Neural crest cell (in vitro differentiated cells): Measurements from ENCODE around the gene SETDB2. TPM values are rescaled to one million over a fixed set of nuclear protein-coding genes. Genes with fewer than 3 reads are reported as not detected.

Source experiments
- DNase-seq: peaks from one replicate; pipeline ENCODE4 v3.0.0; 2021; ENCODE audit warnings: low read depth, mixed read lengths, low spot score
- H3K27ac Mint-ChIP-seq: one replicate; pipeline ENCODE4 v1.8.0; 2021; ENCODE audit warnings: mild to moderate bottlenecking, mixed read lengths; ENCODE audit not compliant: unreplicated experiment
- H3K27me3 Mint-ChIP-seq: 2 replicates; pipeline ENCODE4 v1.8.0; 2021; ENCODE audit warnings: low read depth, mild to moderate bottlenecking, mixed read lengths
- H3K36me3 Mint-ChIP-seq: 2 replicates; pipeline ENCODE4 v1.8.0; 2021; ENCODE audit warnings: low read depth, mild to moderate bottlenecking, mixed read lengths
- H3K4me1 Mint-ChIP-seq: 2 replicates; pipeline ENCODE4 v1.8.0; 2021; ENCODE audit warnings: mixed read lengths
- H3K4me3 Mint-ChIP-seq: one replicate; pipeline ENCODE4 v1.8.0; 2021; ENCODE audit warnings: mild to moderate bottlenecking, mixed read lengths
- H3K9me3 Mint-ChIP-seq: 2 replicates; pipeline ENCODE4 v1.8.0; 2021; ENCODE audit warnings: mixed read lengths
- total RNA-seq: library from RNA; stranded (reverse); gene quantifications from 2 replicates; pipeline ENCODE4 v1.2.1, GENCODE V29; 2021
- TF ChIP-seq, protein P1 (sequence below): fragments of 200-600 bp; sonication (generic); conservative IDR thresholded peaks from 2 replicates; pipeline ENCODE4 v1.5.0; 2021; ENCODE audit warnings: antibody characterized with exemption, mild to moderate bottlenecking

Gene SETDB2
- total RNA-seq, 1 donor from 2014 or later, result 7.9 TPM

- Mint-ChIP-seq H3K9me3 (no peaks in the 10 kb centered on the region), H3K4me3 (no peak overlapping the region), H3K36me3 (no peaks in the 10 kb centered on the region), H3K4me1 (no peaks in the 10 kb centered on the region), H3K27me3 (no peaks in the 10 kb centered on the region), H3K27ac (no peak overlapping the region)
- TF ChIP-seq, protein P1, sequence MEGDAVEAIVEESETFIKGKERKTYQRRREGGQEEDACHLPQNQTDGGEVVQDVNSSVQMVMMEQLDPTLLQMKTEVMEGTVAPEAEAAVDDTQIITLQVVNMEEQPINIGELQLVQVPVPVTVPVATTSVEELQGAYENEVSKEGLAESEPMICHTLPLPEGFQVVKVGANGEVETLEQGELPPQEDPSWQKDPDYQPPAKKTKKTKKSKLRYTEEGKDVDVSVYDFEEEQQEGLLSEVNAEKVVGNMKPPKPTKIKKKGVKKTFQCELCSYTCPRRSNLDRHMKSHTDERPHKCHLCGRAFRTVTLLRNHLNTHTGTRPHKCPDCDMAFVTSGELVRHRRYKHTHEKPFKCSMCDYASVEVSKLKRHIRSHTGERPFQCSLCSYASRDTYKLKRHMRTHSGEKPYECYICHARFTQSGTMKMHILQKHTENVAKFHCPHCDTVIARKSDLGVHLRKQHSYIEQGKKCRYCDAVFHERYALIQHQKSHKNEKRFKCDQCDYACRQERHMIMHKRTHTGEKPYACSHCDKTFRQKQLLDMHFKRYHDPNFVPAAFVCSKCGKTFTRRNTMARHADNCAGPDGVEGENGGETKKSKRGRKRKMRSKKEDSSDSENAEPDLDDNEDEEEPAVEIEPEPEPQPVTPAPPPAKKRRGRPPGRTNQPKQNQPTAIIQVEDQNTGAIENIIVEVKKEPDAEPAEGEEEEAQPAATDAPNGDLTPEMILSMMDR, result no peak
- no peak for DNase-seq
Measured at GRCh38 chr13:49435992-49436391, 8.1 kb upstream of the SETDB2 start.

GRCh38 chr13:49436890-49437289 is 7.2 kb upstream of the SETDB2 start:
- H3K4me3 Mint-ChIP-seq, result no peak overlapping the region
- H3K27ac Mint-ChIP-seq, result no peak overlapping the region
- TF ChIP-seq, protein P1, result peak; percentile 58
- H3K4me1 Mint-ChIP-seq, result no peaks in the 10 kb centered on the region
- H3K36me3 Mint-ChIP-seq, result no peaks in the 10 kb centered on the region
- no peak for DNase-seq
- no peaks in the 10 kb centered on the region for H3K27me3 Mint-ChIP-seq
- no peaks in the 10 kb centered on the region for H3K9me3 Mint-ChIP-seq

DNA sequence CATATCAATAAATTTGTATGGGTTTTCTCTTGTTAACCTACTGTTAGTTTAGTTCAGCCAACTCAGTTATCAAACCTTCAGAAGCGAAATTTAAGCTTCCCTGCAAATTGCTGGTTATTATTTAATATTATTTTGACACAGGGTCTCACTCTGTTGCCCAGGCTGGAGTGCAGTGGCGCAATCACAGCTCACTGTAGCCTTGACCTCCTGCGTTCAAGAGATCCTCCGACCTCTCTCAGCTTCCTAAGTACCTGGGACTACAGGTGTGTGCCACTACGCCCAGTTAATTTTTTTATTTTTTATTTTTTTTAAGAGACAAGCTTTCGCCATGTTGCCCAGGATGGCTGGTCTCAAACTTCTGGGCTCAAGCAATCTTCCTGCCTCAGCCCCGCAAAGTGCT is 6.4 kb upstream of the SETDB2 start:
- no peak for DNase-seq
- Mint-ChIP-seq H3K9me3 (no peaks in the 10 kb centered on the region), H3K4me1 (no peaks in the 10 kb centered on the region), H3K4me3 (no peak overlapping the region), H3K27ac (no peak overlapping the region), H3K27me3 (no peaks in the 10 kb centered on the region), H3K36me3 (no peaks in the 10 kb centered on the region)
- TF ChIP-seq, protein P1, result no peak

- DNase-seq, result no peak
- Mint-ChIP-seq H3K4me1 (peaks cover 14% of the 10 kb centered on the region), H3K9me3 (no peaks in the 10 kb centered on the region), H3K4me3 (peak overlapping the region; percentile 14), H3K27me3 (no peaks in the 10 kb centered on the region), H3K36me3 (no peaks in the 10 kb centered on the region), H3K27ac (no peak overlapping the region)
- TF ChIP-seq, protein P1, result no peak
Measured at GRCh38 chr13:49439609-49440008, 4.5 kb upstream of the SETDB2 start.

DNA sequence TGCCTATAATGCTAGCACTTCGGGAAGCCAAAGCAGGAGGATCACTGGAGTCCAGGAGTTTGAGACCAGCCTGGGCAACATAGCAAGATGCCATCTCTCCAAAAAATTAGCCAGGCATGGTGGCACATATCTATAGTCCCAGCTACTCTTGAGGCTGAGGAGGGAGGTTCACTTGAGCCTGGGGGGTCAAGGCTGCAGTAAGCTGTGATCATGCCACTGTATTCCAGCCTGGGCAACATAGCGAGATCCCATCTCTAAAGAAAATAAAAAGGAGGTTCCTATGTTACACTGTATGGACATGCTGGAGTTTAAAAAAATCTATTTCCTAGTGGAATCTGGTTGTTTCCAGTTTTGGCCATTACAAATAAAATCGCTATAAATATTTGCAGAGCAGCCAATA is 2.8 kb upstream of the SETDB2 start:
- Mint-ChIP-seq H3K9me3 (no peaks in the 10 kb centered on the region), H3K4me3 (peak overlapping the region; percentile 75), H3K27me3 (no peaks in the 10 kb centered on the region), H3K4me1 (peaks cover 20% of the 10 kb centered on the region), H3K27ac (no peak overlapping the region), H3K36me3 (no peaks in the 10 kb centered on the region)
- TF ChIP-seq, protein P1, result no peak
- no peak for DNase-seq

- H3K27me3 Mint-ChIP-seq, result no peaks in the 10 kb centered on the region
- H3K27ac Mint-ChIP-seq, result no peak overlapping the region
Measured at GRCh38 chr13:49441846-49442245, 2.2 kb upstream of the SETDB2 start.

More at GRCh38 chr13:49441846-49442245, 2.2 kb upstream of the SETDB2 start:
- TF ChIP-seq, protein P1, result no peak
- no peak for DNase-seq
- Mint-ChIP-seq H3K36me3 (no peaks in the 10 kb centered on the region), H3K4me3 (peak overlapping the region; percentile 75), H3K4me1 (peaks cover 20% of the 10 kb centered on the region), H3K9me3 (no peaks in the 10 kb centered on the region)
